ENCODE results near the gene NAGLU.
"Not testable (repeated sequence)": the region's sequence is repeated elsewhere in the genome, so short reads cannot be mapped to it uniquely, and the experiment has no call there.

NAGLU gene

DNA sequence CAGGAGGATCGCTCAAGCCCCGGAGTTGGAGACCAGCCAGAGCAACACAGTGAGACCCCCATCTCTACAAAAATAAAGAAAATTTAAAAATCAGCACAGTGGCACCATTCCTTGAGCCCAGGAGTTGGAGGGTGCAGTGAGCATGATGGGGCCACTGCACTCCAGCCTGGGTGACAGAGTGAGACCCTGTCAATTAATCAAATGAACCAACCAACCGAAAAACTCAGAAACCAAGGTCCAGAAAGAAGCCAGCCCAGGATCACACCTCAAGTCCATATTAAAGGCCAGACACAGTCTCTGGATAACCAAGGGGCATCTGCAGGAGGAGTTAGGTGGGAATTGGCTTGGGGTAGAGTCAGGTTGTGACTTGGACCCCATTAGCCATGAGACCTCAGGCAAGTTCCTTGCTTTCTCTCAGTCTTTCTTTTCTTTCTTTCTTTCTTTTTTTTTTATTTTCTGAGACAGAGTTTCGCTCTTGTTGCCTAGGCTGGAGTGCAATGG, 19.1 kb downstream of the NAGLU start:
- WGBS, 2 experiments (ENCODE audit: insufficient coverage in 2 of 2), result 10 to 33% methylated on average over 2 to 3 of the region's 4 CpGs
- Histone ChIP-seq H3K36me3 (ENCODE audit: control insufficient read depth, insufficient read depth, low read length) (peaks cover 6% of the 10 kb centered on the region), H3K4me3 (ENCODE audit: extremely low read depth, insufficient read depth, low read length, poor library complexity, severe bottlenecking) (peak overlapping the region; percentile 84), H3K9me3 (ENCODE audit: control insufficient read depth, low read length) (no peaks in the 10 kb centered on the region), H3K27ac (ENCODE audit: low read depth, low read length, severe bottlenecking) (peak overlapping the region; percentile 75), H3K4me1 (ENCODE audit: control insufficient read depth, insufficient read depth, low read length, poor library complexity, severe bottlenecking) (no peaks in the 10 kb centered on the region)

DNA sequence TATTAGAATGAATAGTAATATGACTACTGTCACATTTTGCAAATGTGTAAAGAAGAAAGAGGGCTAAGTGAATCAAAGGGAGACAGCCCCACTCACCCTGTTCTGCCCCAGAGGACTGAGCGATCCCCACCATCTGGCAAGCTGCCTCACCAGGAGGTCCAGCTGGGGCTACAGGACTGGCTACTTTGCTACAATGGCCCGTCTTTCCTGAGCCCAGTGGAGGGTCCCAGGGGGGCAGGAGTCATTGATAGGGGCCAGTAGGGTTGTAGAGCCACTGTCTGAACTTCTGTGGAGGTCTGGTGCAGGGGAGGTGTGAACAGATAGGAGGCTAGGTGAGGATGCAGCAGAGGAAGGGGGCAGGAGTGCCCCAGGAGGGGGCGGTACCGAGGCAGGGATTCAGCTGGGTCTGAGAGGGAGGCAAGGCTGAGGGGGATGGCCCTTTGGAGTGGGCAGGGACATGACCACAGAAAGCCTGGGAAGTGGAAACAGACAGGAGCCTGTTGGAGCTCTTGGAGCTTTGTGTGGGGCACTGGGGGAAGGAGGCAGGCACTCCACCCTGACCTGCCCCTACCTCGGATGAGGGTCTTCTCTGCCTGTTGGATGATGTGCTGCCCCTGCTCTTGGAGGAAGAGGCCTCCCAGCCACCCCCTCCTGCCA, 20.0 kb downstream of the NAGLU start:
- H3K27ac ChIP-seq (ENCODE audit: low read depth, low read length, severe bottlenecking); H3K36me3 ChIP-seq (ENCODE audit: control insufficient read depth, insufficient read depth, low read length); H3K9me3 ChIP-seq (ENCODE audit: control insufficient read depth, low read length); H3K4me1 ChIP-seq (ENCODE audit: control insufficient read depth, insufficient read depth, low read length, poor library complexity, severe bottlenecking); H3K4me3 ChIP-seq (ENCODE audit: extremely low read depth, insufficient read depth, low read length, poor library complexity, severe bottlenecking): not testable (repeated sequence)
- 40 to 51% methylated on average over 3 of the region's 5 CpGs for WGBS, 2 experiments (ENCODE audit: insufficient coverage in 2 of 2)

DNA sequence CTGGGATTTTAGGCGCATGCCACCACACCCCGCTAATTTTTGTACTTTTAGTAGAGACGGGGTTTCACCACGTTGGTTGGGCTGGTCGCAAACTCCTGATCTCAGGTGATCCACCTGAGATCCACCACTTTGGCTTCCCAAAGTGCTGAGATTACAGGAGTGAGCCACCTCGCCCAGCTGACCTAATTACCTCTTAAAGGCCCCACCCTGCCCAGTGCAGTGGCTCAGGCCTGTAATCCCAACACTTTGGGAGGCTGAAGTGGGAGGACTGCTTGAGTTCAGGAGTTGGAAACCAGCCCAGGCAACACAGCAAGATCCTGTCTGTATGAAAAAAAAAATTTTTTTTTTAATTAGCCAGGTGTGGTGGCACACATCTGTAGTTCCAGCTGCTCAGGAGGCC, 23.0 kb downstream of the NAGLU start:
- H3K9me3 ChIP-seq (ENCODE audit: control insufficient read depth, low read length), result no peaks in the 10 kb centered on the region
- H3K36me3 ChIP-seq (ENCODE audit: control insufficient read depth, insufficient read depth, low read length), result peaks cover 8% of the 10 kb centered on the region
- no peak overlapping the region for H3K27ac ChIP-seq (ENCODE audit: low read depth, low read length, severe bottlenecking)
- WGBS, 2 experiments (ENCODE audit: insufficient coverage in 2 of 2), result 88 to 98% methylated on average over 5 to 6 of the region's 6 CpGs
- no peak overlapping the region for H3K4me3 ChIP-seq (ENCODE audit: extremely low read depth, insufficient read depth, low read length, poor library complexity, severe bottlenecking)
- H3K4me1 ChIP-seq (ENCODE audit: control insufficient read depth, insufficient read depth, low read length, poor library complexity, severe bottlenecking), result peaks cover 8% of the 10 kb centered on the region

DNA sequence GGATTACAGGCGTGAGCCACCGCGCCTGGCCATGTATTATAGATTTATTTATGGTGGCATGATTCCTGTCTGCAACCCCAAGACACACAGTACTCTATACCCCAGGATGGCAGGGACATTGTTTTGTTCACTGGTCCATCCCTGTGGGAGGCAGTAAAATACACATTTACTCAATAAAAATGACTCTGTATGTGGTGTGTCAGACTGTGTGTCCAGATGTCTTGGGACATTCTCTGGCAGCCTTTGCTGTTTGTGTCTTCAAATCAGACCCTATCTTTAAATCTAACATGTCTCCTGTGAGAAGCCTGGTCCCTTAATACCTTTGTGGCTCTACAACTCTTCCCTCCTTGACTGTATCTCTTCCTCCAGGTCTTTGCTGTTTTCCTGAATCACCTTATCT, 24.2 kb downstream of the NAGLU start:
- Histone ChIP-seq H3K4me3 (ENCODE audit: extremely low read depth, insufficient read depth, low read length, poor library complexity, severe bottlenecking) (no peak overlapping the region), H3K36me3 (ENCODE audit: control insufficient read depth, insufficient read depth, low read length) (peaks cover 20% of the 10 kb centered on the region), H3K9me3 (ENCODE audit: control insufficient read depth, low read length) (no peaks in the 10 kb centered on the region), H3K27ac (ENCODE audit: low read depth, low read length, severe bottlenecking) (no peak overlapping the region), H3K4me1 (ENCODE audit: control insufficient read depth, insufficient read depth, low read length, poor library complexity, severe bottlenecking) (peaks cover 8% of the 10 kb centered on the region)
- no CpG with 5 or more reads among the region's 3 CpGs for WGBS, 2 experiments (ENCODE audit: insufficient coverage in 2 of 2)

- peak within 1 kb of the TSS; percentile 71 for H3K27ac ChIP-seq (ENCODE audit: low read depth, low read length, severe bottlenecking)
- WGBS, 2 experiments (ENCODE audit: insufficient coverage in 2 of 2), result 0 to 1% methylated on average over 26 of the region's 26 CpGs
- H3K9me3 ChIP-seq (ENCODE audit: control insufficient read depth, low read length), result no peaks in the 10 kb centered on the region
- peak within 1 kb of the TSS; percentile 87 for H3K4me3 ChIP-seq (ENCODE audit: extremely low read depth, insufficient read depth, low read length, poor library complexity, severe bottlenecking)
- peaks cover 19% of the 10 kb centered on the region for H3K4me1 ChIP-seq (ENCODE audit: control insufficient read depth, insufficient read depth, low read length, poor library complexity, severe bottlenecking)
- H3K36me3 ChIP-seq (ENCODE audit: control insufficient read depth, insufficient read depth, low read length), result peaks cover 33% of the 10 kb centered on the region
Measured at GRCh38 chr17:42561897-42562387, 25.9 kb downstream of the NAGLU start, which contains the start of gene COASY. Gene COASY (plus strand): TSS chr17:42562148. CDS start chr17:42562623, 475 bp downstream.

DNA sequence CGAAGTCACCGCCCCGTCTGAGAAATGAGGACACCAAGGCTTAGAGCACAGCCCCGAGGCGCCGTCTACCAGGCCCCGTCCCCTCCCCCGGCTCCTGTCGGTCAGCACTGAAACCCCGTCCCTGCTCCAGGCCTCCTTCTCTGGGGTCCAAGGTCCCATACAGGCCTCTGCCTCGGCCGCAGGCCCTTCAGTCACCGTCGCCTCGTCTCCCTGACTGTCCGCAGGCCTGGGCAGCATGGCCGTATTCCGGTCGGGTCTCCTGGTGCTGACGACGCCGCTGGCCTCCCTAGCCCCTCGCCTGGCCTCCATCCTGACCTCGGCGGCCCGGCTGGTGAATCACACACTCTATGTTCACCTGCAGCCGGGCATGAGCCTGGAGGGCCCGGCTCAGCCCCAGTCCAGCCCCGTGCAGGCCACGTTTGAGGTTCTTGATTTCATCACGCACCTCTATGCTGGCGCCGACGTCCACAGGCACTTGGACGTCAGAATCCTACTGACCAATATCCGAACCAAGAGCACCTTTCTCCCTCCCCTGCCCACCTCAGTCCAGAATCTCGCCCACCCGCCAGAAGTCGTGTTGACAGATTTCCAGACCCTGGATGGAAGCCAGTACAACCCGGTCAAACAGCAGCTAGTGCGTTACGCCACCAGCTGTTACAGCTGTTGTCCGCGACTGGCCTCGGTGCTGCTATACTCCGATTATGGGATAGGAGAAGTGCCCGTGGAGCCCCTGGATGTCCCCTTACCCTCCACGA, 26.5 kb downstream of the NAGLU start:
- Histone ChIP-seq H3K36me3 (ENCODE audit: control insufficient read depth, insufficient read depth, low read length) (peaks cover 33% of the 10 kb centered on the region), H3K27ac (ENCODE audit: low read depth, low read length, severe bottlenecking) (peak overlapping the region; percentile 71), H3K4me3 (ENCODE audit: extremely low read depth, insufficient read depth, low read length, poor library complexity, severe bottlenecking) (peak overlapping the region; percentile 87), H3K4me1 (ENCODE audit: control insufficient read depth, insufficient read depth, low read length, poor library complexity, severe bottlenecking) (peaks cover 19% of the 10 kb centered on the region), H3K9me3 (ENCODE audit: control insufficient read depth, low read length) (no peaks in the 10 kb centered on the region)
- 24 to 26% methylated on average over 44 to 48 of the region's 48 CpGs for WGBS, 2 experiments (ENCODE audit: insufficient coverage in 2 of 2)

DNA sequence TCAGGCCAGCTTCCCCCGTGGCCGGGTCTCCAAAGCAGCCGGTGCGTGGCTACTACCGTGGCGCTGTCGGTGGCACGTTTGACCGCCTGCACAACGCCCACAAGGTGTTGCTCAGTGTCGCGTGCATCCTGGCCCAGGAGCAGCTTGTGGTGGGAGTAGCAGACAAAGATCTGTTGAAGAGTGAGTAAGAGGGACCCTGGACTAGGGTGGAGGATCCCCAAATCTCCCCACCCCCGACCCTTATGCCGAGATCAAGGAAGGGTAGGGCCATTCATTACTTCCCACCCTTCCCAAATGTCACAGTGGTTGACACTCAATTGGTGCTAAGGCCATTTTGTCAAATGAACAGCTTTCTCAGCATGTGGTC, 27.1 kb downstream of the NAGLU start:
- Histone ChIP-seq H3K9me3 (ENCODE audit: control insufficient read depth, low read length) (no peaks in the 10 kb centered on the region), H3K4me3 (ENCODE audit: extremely low read depth, insufficient read depth, low read length, poor library complexity, severe bottlenecking) (peak overlapping the region; percentile 87), H3K4me1 (ENCODE audit: control insufficient read depth, insufficient read depth, low read length, poor library complexity, severe bottlenecking) (peaks cover 19% of the 10 kb centered on the region), H3K36me3 (ENCODE audit: control insufficient read depth, insufficient read depth, low read length) (peaks cover 33% of the 10 kb centered on the region), H3K27ac (ENCODE audit: low read depth, low read length, severe bottlenecking) (no peak overlapping the region)
- WGBS, 2 experiments (ENCODE audit: insufficient coverage in 2 of 2), result 89 to 94% methylated on average over 11 to 13 of the region's 14 CpGs

DNA sequence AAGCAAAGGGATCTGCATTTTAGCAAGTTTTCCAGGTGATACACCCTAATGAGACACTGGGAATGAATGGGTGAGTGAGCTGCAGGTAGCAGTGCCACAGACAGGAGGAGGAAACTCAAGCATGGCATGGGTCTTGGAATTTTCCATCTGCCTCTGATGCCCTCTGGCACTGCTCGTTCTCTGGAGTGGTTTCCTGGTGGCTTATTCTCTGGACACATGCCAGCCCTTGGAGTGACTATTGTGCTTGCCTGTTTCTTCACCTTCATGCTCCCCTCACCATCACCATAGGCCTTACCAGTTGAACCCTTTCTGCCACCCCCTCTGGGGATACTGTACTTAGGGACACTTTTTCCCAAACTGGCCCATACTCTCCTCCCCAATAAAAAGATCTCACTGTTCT, 27.5 kb downstream of the NAGLU start:
- Histone ChIP-seq H3K9me3 (ENCODE audit: control insufficient read depth, low read length) (no peaks in the 10 kb centered on the region), H3K27ac (ENCODE audit: low read depth, low read length, severe bottlenecking) (no peak overlapping the region), H3K4me1 (ENCODE audit: control insufficient read depth, insufficient read depth, low read length, poor library complexity, severe bottlenecking) (peaks cover 19% of the 10 kb centered on the region), H3K4me3 (ENCODE audit: extremely low read depth, insufficient read depth, low read length, poor library complexity, severe bottlenecking) (peak overlapping the region; percentile 87), H3K36me3 (ENCODE audit: control insufficient read depth, insufficient read depth, low read length) (peaks cover 37% of the 10 kb centered on the region)
- 86 to 100% methylated on average over 1 of the region's 1 CpG for WGBS, 2 experiments (ENCODE audit: insufficient coverage in 2 of 2)

- H3K27ac ChIP-seq (ENCODE audit: low read depth, low read length, severe bottlenecking), result no peak overlapping the region
- H3K36me3 ChIP-seq (ENCODE audit: control insufficient read depth, insufficient read depth, low read length), result peaks cover 41% of the 10 kb centered on the region
- no peaks in the 10 kb centered on the region for H3K9me3 ChIP-seq (ENCODE audit: control insufficient read depth, low read length)
- no peak overlapping the region for H3K4me3 ChIP-seq (ENCODE audit: extremely low read depth, insufficient read depth, low read length, poor library complexity, severe bottlenecking)
- WGBS, 2 experiments (ENCODE audit: insufficient coverage in 2 of 2), result 88 to 98% methylated on average over 5 to 7 of the region's 9 CpGs
- H3K4me1 ChIP-seq (ENCODE audit: control insufficient read depth, insufficient read depth, low read length, poor library complexity, severe bottlenecking), result peaks cover 19% of the 10 kb centered on the region
Measured at GRCh38 chr17:42563950-42564349, 27.9 kb downstream of the NAGLU start.

- peaks cover 51% of the 10 kb centered on the region for H3K36me3 ChIP-seq (ENCODE audit: control insufficient read depth, insufficient read depth, low read length)
- H3K4me3 ChIP-seq (ENCODE audit: extremely low read depth, insufficient read depth, low read length, poor library complexity, severe bottlenecking), result no peak overlapping the region
- no peaks in the 10 kb centered on the region for H3K9me3 ChIP-seq (ENCODE audit: control insufficient read depth, low read length)
- no peak overlapping the region for H3K27ac ChIP-seq (ENCODE audit: low read depth, low read length, severe bottlenecking)
- WGBS, 2 experiments (ENCODE audit: insufficient coverage in 2 of 2), result 96 to 99% methylated on average over 9 to 14 of the region's 15 CpGs
- H3K4me1 ChIP-seq (ENCODE audit: control insufficient read depth, insufficient read depth, low read length, poor library complexity, severe bottlenecking), result peaks cover 19% of the 10 kb centered on the region
Measured at GRCh38 chr17:42564815-42565522, 28.9 kb downstream of the NAGLU start.
